Heart left ventricle (tissue), 13 donors: ENCODE data around the gene OMD.

Experiments used
- CTCF ChIP-seq, 12 donors: fragments of 200-600 bp; sonication (generic) in 4 of 12; IDR thresholded peaks; one replicate each; pipeline versions ENCODE4 v1.5.0 to v1.8.0; 2018 to 2022; ENCODE audit warnings: antibody characterized with exemption in 12 of 12, mild to moderate bottlenecking in 5 of 12
- POLR2A ChIP-seq, 2 donors: fragments of 450-650 bp; IDR thresholded peaks; one replicate each; pipeline ENCODE4 v1.6.1; 2017; ENCODE audit warnings: antibody characterized with exemption in 2 of 2, mild to moderate bottlenecking in 2 of 2, moderate library complexity in 2 of 2
- donor health status: ischemic (EF 13 %, LVEDD 7.1; RV severe dilation, severe dysfunction).
- donor health status: DM: no; HTN: yes; CAD: no.
- donor health status: DM: no; HTN: no; CAD: no.
- donor health status: ischemic (EF 25% LVEDD 6.9; RV normal size, moderate dysfunction).
- donor health status: ischemic (EF 25% LVEDD 5.7; RV mildly dilated, moderate dysfunction).
- donor health status: ischemic (EF 35%, LVEDD 5.7; RV mildly dilated, moderate dysfunction).
- donor health status: nonischemic (EF 11% LVEDD 7.7; RV severe dilation, severe dysfunction).
- donor health status: DM: yes; HTN: yes; CAD: no.
- donor health status: PGD.
- donor health status: ischemic (EF 29% LVEDD 5.4; RV normal size, mild dysfunction).
- donor health status: nonischemic (EF 23%, LVEDD 6.1; RV moderate dilation, normal function).

GRCh38 chr9:92438900-92439526, 14.7 kb upstream of the OMD start:
- TF ChIP-seq CTCF (IDR thresholded peaks at IDR 0.05) (peak in 11 of 12 donors; percentile 18 to 57 (median 46)), POLR2A (IDR thresholded peaks at IDR 0.05) (no peak)
